Loucy (cell line): Measurements from ENCODE around the gene TMSB15B.

ENCODE experiments used
- EZH2phosphoT487 ChIP-seq: fragments of 200-600 bp; IDR thresholded peaks from 2 replicates; pipeline ENCODE4 v1.6.1; 2018; ENCODE audit warnings: antibody characterized with exemption, mild to moderate bottlenecking, moderate library complexity, borderline replicate concordance
- TF ChIP-seq, protein P1 (sequence below): fragments of 200-600 bp; sonication (generic); conservative IDR thresholded peaks from 2 replicates; pipeline ENCODE4 v1.5.1; 2014; ENCODE audit warnings: mild to moderate bottlenecking, antibody characterized with exemption, low read length

DNA sequence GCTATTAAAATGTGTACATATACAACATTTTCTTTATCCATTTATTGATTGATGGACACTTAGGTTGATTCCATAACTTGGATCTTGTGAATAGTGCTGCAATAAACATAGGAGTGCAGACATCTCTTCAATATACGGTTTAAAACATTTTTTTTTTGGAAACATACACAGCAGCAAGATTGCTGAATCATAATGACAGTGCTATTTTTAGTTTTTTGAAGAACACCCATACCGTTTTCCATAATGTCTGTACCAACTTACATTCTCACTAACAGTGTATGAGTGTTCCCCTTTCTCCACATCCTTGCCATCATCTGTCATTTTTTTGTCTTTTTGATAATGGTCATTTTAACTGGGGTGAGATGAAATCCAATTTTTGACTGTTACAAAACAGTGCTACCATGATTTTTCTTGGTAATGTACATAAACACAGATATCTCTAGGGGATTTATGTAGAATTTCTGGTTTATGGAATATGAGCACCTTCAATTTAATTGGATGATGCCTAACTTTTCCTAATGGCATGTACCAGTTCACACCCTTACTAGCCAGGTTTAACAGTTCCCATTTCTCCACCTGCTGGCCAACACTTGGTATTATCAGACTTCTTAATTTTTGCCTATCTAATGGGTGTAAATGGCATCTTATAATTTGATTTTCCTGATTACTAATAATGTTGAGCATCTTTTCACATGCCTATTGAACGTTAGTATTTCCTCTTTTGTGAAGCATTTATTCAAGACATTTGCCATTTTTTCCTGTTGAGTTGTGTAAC, 21.0 kb upstream of the TMSB15B start:
- TF ChIP-seq, protein P1, sequence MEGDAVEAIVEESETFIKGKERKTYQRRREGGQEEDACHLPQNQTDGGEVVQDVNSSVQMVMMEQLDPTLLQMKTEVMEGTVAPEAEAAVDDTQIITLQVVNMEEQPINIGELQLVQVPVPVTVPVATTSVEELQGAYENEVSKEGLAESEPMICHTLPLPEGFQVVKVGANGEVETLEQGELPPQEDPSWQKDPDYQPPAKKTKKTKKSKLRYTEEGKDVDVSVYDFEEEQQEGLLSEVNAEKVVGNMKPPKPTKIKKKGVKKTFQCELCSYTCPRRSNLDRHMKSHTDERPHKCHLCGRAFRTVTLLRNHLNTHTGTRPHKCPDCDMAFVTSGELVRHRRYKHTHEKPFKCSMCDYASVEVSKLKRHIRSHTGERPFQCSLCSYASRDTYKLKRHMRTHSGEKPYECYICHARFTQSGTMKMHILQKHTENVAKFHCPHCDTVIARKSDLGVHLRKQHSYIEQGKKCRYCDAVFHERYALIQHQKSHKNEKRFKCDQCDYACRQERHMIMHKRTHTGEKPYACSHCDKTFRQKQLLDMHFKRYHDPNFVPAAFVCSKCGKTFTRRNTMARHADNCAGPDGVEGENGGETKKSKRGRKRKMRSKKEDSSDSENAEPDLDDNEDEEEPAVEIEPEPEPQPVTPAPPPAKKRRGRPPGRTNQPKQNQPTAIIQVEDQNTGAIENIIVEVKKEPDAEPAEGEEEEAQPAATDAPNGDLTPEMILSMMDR, result peak; percentile 61
- no peak for TF ChIP-seq EZH2phosphoT487
